IPS DF 4.7 (cell line): ENCODE results near the gene ING4.

Experiments
- DNase-seq: peaks from one replicate; pipeline ENCODE4 v3.0.0-alpha.2; 2013; ENCODE audit warnings: low spot score; ENCODE audit errors: extremely low read depth

Gene ING4

DNA sequence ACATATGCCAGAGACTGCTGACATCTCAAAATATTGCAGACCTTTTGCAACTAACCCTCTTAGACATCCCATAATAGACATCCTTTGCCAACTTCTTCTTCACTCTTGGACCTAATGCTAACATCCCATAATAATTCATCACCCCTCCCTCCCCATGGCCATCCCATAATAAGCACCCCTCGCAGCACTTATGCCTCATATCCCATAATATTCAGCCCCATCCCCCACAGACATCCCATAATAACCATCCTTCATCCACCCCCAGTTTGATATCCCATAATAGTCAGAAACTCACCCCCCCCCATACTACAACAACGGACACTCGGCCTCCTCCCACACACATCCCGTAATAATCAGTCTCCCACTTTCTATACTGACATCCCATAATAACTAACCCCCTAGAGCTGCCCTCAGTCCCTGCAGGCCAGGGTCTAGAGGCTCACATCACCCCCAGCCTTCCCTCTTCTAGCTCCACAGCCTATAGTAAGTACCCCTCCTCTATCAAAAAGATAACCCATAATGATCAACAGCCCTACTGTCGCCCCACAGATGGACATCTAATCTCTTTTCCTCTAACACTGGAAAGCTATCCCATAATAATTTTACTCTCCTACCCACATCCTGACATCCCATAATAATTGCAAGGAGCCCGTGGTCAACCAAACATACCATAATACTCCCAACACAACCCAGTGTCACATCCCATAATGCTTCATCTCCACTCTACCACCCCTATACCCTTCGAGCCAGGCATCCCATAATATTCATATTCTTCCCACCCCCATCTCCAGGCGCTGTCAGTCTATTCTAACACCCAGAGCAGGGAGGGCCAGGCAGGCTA, 54.9 kb downstream of the ING4 start:
- DNase-seq: no peak

DNA sequence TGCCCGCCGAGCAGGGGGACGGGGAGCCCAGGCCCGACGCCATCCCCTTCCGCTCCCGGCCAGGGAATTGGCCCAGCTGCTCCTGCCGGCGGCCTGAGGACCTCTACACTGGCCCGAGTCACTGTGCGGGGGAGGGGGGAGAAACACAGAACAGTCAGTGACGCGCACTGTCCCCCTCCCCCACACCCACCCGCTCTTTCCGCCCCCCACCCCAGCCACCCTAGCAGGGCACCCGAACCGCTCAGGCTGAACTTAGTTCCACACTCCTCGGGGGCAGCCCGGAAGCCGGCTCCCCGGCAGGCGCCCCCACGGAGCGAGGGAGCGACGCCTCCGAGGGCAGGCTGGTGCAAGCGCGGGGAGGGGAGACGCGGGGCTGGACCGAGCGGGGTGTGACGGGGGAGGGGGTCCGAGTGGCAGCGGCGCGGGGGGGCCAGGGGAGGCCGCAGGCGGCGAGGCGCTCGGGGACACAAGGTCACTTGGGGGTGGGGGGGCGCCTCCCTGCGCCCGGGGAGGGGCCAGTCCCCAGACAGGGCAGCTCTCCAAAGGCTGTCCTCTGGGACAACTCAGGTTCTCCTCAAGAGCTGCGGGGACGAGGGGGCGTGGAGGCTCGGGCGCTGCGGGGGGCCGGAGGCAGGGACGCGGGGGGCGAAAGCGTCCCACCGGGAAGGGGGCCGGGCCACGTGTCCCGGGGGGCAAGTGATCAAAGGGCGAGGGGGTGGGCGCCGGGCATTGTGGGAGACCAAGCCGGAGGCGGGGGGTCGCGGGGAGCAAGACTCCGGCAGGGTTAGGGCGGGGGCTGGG, 56.4 kb downstream of the ING4 start:
- no peak for DNase-seq

DNA sequence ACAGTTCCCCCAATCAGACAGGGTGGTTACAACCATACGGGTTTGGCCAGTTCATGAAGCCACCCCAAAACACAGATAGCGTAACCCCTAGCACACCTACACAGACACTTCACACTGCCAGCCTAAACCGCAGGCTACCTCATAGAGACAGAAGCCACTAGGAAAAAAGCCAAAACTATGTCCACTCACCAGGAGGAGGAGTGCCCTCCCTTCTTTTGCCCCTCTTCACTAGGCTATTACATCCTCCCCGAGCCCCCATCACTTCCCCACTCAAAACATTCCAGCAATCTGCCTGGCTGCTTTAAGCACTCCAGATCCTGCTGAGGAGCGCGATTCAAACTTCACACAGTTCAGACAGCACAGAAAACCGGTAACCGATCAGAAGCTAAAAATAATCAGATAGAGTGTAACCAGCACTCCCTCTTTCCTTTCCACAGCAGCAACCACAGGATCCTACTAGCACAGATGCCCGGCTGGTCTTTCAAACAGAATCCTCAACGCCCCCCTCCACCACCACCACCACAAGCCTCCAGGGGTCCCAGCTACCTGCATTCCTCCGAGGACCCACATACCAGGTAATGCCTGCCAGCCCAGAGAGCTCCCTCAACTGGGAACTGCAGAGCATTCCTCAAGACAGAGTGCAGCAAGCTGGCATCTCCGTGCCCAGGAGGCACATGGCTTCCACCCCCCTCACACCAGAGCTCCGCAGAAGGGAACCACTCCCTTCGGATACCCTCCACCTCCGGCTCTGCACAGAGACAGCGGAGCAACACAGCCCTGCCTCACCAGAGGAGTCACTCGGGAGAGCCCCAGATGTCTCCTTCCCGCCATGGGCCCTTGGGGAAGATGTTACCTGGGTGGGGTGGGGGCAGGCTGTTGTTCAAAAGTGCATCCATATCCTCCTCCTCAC, 57.2 kb downstream of the ING4 start:
- DNase-seq: no peak

DNA sequence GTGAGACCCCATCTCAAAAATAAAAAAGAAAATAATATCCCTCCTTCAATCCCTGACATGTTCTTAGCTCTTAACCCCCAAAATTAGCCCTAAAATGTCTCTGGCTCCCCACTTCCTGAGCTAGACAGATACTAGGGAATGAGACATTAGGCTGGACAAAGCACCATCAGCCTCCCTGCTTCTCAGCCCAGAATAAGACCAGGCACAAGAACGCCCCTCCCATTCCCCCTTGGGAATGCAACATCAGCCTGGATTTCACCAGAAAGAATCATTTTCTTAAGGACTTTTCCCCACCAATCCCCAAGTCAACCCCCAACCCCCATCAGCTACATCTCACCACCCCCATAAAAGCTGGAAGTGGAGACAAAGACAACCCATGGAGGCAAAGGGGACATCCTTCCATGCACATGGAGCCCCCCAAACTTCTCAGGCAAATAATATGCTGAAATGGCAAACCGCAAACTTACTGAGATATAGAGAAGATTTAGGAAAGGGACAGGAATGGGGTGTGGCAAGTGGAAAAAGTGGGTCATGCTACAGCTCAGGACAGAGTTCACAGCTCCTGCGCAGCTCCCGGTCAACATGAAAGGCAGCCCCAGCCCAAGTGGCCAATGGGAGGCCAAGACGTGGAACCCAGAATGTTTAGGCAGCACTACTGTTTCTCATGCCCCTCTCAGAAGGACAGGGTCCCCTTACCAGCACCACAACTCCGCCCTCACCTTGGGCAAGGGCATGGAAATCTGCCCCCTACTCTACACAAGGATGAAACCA, 58.5 kb downstream of the ING4 start:
- no peak for DNase-seq

DNA sequence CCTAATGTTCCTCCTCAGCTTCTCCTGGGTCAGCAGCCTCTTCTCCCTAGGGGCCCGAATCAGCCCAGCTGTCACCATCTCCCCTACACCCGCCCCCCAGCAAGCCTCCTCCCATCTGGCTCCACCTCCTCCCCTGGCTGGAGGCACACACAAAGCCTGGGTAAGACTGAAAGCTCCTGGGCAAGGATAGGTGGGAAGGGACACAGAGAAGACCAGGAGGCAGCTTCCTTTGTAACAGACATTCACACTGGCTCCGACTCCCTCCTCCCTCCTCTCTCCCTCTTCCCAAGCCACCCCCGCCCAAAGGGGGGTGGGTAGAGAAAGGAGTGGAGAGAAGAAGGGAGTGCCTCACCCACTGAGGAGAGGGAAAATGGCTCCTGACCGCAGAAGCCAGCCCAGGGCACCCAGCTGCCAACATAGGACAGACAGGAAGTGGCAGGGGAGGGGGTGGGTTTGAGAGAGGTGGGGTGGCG, 59.8 kb downstream of the ING4 start:
- DNase-seq: no peak

DNA sequence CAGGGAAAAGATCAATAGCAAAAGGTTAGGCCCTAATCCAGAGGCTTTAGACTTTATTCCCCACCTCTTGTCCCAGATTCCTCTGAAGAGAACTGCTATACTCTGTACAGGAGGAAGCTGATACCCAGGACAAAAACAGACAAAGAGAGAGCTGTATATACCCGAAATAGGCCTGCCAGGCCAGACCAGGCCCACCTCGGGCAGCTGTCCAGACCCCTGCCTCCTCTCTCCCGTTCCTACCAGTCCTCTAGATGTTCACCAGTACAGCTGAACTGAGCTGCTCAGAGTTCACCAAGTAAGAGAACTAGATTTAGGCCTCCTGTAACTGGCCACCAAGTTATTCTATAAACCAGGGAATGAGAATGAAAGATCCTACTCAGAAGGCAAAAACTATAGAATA, 60.4 kb downstream of the ING4 start:
- no peak for DNase-seq
